GM19043 (cell line): Measurements from ENCODE around the gene SCAI.
"Not testable (repeated sequence)": the region's sequence is repeated elsewhere in the genome, so short reads cannot be mapped to it uniquely, and the experiment has no call there.

ENCODE experiments used
- ATAC-seq: cut with Tn5 transposase; IDR thresholded peaks from one replicate; pipeline ENCODE4 v1.9.1; 2021; ENCODE audit warnings: low read depth; ENCODE audit not compliant: unreplicated experiment

Gene SCAI

DNA sequence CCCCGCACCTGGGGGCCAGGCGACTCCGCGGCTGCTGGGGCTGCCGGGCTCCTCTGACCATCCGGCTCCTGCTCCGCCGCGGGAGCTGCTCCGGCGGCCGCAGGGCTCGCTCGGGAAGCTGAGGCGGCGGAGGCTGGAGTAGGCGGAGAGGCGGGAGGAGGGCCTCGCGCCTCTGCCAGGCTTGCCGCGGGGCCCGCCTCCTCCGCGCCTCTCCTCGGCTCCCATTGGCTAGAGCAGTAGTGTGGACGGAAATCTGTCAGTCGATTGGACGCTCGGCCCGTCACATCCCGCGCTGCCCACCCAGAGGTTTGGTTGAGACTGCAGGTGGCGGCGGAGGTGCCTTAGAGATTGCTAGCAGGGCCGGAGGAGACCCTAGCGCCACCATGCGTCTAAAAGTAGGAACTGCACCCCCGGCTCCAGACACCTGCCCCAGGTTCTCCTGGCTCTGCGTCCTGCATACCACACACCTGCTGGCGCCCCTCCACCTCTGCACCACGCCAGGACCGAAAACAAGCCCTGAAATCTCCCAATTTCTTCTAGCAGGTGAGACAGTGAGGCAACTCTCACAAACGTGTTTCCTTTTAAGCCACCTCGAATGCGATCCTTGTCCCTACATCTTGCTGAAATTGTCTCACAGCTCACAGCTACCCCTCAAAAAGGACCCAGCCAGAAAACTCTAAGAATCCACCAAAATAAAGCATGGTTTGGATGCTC is at the start of gene SCAI:
Gene SCAI, minus strand, starts transcription at position 152 of the 714 bp plus-strand sequence. Its CDS starts 91 bp downstream, at position 61.
- peak; percentile 99 for ATAC-seq

DNA sequence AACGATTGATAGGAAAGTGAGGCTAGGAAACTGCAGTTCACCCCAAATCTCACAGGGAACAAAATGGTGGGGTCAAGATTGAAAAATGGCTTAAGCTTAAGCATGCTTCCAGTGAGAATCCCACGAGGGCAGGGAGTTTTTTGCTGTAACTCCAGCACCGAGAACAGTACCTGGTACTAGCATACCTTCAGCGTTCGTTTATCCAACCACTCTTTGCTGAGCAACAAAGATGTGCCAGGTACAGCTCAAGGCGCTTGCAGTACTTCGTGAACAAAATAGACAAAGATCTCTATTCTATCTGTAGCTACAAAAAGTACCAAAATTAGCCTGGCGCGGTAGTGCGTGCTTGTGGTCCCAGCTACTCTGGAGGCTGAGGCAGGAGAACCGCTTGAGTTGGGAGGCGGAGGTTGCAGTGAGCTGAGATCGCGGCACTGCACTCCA is 47.1 kb upstream of the SCAI start:
- ATAC-seq, result no peak

DNA sequence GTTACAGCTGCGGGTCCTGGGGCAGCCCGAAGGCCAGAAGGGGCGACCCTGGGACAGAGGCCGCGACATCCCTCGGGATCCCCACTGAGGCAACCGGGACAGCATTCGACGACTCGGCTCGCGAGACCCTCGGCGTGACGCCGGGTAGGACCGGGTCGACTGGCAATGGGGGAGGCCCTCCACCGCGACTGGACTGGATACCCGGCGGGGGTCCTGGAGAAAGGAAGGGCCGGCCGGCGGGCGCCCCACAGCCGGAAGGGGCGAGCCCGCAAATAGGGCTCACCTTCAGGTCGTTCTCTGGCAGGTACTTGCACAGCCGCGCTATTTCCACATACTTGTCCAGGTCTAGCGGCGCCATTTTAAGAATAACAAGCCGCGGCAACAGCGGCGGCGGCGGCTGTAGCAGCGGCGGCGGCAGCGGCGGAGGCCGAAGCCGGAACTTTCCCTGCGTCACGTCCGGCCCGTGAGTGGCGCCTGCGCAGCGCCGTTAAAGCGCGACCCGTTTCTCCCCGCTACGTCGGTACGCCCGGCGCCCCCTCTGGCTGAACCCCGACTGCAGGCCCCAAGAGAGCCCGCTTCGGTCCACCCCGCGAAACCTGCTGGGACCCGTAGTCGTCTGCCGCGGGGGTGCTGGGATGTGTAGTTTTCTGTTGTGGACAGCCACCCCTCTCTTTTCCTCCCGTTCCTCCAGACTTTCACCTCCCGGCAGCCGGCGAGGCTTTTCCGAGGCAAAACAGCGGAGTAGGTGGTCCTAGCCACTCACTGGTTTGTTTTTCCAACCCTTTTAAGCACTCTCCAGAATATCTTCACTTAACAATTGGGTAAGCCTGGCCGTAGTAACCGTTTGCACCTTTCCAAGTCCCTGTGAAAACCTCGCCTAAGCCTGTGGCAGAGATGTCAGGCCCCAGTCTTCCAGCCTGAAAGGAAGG is 46.3 kb upstream of the SCAI start, which contains the start of gene PPP6C:
Gene PPP6C, minus strand, starts transcription at position 443 of the 929 bp plus-strand sequence. Its CDS starts 85 bp downstream, at position 358.
- ATAC-seq, result peak; percentile 96

DNA sequence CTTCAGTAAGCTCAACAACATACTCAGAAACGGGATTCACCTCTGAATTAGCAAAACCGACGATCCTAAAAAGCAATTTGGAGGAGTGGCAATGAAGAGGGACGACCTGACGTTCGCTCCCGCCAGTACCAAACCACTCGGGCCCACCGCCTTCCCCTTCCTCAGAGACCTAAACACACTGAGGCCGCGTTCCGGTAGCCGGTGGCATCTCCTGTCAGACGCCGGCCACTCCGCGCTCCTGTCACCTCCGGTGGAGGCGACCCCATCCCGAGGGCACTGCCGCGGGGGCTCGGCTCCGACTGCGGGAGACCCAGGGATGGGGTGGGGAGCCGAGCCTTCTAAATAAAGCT is 45.7 kb upstream of the SCAI start:
- peak; percentile 13 for ATAC-seq

DNA sequence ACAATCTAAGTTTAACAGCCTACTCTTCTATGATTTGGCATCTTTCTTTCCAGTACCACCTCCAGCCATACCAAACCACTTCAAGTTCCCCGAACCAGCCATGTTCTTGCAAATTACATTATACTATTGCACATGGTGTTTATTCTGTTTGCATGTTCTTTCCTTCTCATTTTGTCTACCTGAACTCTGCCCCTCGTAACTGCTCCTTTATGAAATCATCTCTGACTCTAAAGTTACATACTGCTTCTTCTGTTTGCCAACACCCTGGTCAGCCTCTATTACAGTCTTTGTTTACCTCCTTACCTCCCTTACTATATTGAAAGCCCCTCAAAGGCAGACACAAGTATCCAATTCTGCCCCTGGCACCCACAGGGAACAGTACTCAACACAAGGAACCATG is 40.2 kb upstream of the SCAI start:
- ATAC-seq, result no peak

DNA sequence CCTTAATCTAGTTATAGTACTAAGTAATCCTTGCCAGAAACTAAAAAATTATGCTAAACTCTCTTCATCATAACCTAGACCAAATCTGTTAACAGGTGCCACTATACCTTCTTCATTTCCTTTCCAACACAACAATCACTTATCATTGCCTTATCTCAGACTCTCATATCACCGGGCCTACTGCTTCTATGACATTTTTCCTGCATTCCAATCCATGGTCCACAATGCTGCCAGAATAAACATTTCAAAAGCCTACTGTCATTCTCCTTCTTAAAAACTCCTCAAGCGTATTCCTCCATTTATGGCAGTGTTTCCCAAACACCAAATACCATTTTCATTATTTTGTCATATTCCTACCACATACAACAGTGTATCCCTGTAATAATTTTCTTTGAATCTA is 39.7 kb upstream of the SCAI start:
- no peak for ATAC-seq

DNA sequence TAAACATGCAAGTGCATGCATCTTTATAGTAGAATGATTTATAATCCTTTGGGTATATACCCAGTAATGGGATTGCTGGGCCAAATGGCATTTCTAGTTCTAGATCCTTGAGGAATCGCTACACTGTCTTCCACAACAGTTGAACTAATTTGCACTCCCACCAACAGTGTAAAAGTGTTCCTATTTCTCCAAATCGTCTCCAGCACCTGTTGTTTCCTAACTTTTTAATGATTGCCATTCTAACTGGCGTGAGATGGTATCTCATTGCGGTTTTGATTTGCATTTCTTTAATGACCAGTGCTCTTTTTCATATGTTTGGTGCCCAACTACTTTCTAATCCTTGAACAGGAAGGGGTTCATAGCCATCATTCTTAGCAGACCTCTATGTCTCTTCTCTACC is 38.4 kb upstream of the SCAI start:
- not testable (repeated sequence) for ATAC-seq

DNA sequence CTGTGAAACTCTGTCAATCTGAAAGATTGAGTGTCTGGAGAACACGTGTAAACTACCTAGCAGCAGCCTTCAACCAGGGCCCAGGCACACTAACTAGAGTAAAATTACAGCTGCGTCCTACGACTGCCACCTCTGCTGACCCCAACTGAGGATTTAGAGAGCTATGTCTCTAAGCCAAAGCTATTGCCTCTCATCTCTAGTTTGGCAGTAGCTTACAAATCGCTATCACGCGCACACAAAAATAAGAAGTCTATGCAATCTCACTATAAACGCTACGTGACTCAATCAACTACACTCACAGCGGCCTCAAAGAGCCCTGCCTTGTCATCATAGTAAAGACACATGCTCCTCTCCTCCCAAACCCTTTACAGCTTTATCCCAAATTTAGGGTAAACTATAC is 37.5 kb upstream of the SCAI start:
- ATAC-seq, result no peak

DNA sequence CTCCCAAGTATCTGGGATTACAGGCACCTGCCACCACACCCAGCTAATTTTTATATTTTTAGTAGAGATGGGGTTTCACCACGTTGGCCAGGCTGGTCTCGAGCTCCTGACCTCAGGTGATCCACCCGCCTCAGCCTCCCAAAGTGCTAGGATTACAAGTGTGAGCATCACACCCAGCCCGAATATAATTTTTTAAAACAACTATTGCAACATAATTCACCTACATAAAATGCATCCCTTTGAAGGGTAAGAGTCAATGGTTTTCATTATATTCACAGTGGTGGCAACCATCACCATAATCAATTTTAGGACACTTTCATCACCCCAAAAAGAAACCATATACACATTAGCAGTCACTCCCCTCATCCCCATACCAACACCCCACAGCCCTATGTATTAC is 36.4 kb upstream of the SCAI start:
- not testable (repeated sequence) for ATAC-seq

DNA sequence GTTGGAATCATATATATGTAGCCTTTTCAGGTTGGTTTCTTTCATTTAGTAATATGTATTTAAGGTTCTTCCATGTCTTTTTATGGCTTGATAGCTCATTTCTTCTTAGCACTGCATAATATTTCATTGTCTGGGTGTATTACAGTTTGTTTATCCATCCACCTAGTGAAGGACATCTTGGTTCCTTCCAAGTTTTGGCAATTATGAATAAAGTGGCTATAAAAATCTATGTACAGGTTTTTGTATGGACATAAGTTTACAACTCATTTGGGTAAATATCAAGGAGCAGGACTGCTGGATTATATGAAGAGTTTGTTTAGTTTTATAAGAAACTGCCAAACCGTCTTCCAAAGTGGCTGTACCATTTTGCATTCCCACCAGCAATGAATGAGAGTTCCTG is 34.6 kb upstream of the SCAI start:
- ATAC-seq, result no peak

DNA sequence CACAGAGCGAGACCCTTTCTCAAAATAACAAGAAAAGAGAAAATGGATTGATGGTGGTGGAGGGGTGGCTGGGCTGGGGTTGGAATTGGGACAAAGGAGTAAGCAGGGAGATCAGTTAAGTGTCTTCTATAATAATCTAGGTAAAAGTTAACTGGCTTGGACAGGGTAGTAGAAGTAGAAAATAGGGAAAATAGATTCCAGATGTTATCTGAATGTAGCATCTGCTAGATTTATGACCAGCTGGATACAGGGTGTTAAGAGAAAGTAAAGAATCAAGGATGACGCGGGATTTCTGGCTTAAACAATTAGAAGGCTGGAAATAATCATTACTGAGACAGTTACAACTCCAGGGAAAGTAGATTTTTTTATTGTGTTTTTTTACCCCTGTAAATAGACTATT is 33.3 kb upstream of the SCAI start:
- ATAC-seq, result no peak

DNA sequence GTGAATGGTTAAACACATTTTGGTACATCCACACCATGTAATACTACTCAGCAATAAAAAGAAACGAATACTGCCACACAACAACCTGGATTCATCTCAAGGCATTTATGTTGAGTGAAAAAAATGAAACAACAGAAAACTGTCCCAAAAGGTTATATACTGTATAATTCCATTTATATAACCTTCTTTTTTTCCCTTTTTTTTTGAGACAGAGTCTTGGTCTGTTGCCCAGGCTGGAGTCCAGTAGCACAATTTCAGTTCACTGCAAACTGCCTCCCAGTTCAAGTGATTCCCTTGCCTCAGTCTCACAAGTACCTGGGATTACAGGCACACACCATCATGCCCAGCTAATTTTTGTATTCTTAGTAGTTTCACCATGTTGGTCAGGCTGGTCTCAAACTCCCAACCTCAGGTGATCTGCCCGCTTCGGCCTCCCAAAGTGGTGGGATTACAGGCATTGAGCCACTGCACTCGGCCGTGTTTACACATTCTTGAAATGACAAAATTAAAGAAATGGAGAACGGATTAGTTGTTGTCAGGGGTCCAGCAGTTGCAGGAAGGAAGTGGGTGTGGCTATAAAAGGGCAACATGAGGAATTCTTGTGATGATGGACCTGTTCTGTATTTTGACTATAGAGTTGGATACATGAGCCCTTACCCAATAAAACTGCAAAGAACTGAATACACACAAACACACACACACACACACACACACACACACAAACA is 28.9 kb upstream of the SCAI start:
- ATAC-seq, result no peak

DNA sequence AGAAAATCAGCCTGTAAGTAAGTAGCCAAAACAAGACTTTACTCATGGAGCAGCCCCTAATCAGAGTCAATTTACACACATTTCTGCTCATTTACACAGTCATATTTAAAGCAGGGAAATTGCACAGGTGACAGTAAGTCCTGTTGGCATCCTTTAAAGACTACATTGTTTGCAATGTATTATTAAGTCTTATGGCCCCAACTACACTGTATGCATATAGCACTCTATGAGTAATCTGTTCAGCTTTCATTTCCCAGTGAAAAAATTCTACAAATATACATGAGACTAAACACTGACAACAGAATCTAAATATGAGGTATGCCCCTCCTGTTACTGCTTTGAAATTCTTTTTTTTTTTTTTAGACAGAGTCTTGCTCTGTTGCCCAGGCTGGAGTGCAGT is 26.6 kb upstream of the SCAI start:
- no peak for ATAC-seq

DNA sequence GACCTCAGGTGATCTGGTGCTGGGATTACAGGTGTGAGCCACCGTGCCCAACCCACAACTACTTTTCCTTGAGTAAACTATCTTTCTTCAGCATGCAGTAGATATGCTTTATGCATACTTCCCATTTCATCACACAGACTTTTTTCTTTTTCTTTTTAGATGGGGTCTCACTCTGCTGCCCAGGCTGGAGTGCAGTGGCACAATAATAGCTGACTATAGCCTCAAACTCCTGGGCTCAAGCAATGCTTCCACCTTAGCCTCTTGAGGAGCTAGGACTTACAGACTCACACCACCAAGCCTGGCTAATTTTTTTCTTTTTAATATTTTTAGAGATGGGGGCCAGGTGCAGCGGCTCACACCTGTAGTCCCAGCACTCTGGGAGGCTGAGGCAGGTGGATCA is 23.4 kb upstream of the SCAI start:
- ATAC-seq, result no peak

DNA sequence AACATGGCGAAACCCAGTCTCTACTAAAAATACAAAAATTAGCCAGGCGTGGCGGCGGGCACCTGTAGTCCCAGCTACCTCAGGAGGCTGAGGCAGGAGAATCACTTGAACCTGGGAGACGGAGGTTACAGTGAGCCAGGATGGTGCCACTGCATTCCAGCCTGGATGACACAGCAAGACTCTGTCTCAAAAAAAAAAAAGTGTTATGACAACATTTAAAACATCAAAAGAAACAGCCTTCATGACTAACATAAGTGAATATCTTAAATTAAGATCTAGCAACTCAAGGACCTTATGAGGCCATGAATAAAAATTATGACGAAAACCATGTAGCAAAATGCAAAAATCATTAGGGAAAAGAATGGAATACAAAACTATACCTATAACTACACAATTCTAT is 19.6 kb upstream of the SCAI start:
- ATAC-seq, result not testable (repeated sequence)

DNA sequence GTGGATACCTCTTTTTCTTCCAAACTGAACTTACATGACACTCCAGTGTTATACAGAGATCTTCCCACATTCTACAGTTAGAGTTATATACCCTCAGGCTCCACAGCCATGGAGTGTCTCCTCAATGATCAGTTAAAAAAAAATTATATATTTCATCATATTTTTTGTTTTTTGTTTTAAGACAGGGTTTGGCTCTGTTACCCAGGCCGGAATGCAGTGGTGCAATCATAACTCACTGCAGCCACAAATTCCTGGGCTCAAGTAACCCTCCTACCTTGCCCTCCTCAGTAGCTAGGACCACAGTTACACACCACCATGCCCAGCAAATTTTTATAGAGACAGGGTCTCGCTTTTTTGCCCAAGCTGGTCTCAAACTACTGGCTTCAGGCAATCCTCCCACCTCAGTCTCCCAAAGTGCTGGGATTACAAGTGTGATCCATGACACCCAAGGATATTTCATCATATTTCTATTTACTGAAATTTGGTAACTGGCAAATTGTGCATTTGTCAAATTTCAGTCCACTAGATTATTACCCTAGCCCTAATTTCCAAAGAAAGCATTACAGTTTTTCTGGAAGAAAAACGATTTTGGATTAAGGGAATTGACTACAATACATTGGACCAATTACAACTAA is 18.1 kb upstream of the SCAI start:
- ATAC-seq, result no peak

DNA sequence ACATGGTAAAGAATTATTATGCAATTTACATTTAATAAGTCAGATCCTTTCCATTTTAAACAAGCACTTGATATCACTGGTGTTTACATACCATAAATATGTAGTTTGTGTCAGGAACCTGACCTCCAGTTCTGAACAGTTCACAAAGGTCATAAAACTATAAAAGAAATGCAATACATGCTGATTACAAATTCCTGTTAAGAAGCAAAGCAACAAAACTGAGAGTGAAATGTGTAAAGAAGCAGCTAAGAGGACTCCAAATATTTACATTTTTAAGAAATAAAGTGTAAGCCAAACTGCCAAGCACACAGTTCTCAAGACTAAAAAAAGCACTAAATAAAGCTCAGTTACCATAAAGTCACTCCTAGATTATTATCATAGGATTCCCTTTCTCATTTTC is 17.4 kb upstream of the SCAI start:
- ATAC-seq, result no peak

DNA sequence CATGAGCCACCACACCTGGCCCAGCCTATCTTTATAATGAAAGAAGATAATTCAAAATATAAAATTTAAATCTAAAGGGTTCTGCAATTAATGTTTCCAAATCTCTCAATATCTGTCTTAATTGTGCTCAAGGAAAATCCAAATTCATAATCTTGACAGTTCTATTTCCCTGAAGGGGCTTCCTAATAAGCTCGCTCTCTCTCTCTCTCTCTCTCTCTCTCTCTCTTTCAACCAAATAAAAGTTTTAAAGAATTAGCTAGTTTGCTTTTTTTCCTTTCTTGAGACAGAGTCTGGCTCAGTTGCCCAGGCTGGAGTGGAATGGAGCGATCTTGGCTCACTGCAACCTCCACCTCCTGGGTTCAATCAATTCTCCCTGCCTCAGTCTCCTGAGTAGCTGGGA is 13.2 kb upstream of the SCAI start:
- ATAC-seq, result no peak

DNA sequence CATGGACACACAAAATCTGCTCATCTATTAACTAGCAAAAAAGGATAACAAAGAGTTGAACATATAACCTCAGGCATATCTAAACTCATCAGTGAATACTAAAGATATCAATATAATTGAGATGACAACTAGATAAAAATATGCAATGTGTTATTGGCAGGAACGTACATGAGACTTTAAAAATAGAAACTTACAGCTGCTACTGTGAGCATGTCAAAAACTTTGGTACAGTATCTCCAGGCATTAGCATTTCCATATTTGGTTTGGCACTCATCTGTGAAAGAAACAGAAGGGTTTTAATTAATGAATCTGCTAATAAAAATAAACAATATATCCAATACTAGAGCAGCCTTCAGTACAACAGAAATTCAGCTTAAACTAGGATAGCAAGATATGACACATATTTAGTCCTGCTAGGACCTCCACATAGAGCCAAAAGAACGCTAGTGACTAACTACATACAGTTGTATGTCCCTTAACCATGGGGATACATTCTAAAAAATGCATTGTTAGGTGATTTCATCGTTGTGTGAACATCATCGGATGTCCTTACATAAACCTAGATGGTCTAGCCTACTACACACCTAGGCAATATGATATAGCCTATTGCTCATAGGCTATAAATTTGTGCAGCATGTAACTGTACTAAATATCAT is 10.5 kb upstream of the SCAI start:
- no peak for ATAC-seq

DNA sequence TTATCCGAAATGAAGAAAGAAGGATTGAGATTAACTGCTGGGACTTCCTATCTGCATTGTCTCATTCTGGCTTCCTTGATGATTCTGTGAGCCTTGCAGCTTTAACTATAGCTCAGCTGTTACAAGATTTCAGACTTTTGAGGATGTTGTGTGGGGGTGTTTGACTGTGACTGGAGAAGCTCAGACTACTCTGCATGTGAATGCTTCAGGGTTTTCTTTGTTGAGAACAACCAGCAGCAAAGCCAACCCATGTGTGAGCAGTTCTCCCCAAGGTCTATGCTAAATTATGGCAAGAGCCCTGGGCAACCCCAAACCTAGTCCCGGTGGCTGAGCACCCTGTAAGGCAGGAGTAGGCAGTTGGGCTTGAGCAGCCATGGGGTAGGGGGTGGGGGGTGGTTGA is 8.4 kb upstream of the SCAI start:
- no peak for ATAC-seq
